ENCODE measurements around the gene PIK3CG.
"Not testable (repeated sequence)": the region's sequence is repeated elsewhere in the genome, so short reads cannot be mapped to it uniquely, and the experiment has no call there.

Gene PIK3CG

GRCh38 chr7:106865130-106866041, at the start of gene PIK3CG:
TSS of gene PIK3CG (plus strand) at chr7:106865282. CDS start at chr7:106867562, 2,280 bp downstream.
- DNase-seq (ENCODE audit: low read depth in 3 of 3) = no peak

GRCh38 chr7:106817098-106817497, 48.0 kb upstream of the PIK3CG start:
- no peak for DNase-seq (ENCODE audit: low read depth in 3 of 3)

DNA sequence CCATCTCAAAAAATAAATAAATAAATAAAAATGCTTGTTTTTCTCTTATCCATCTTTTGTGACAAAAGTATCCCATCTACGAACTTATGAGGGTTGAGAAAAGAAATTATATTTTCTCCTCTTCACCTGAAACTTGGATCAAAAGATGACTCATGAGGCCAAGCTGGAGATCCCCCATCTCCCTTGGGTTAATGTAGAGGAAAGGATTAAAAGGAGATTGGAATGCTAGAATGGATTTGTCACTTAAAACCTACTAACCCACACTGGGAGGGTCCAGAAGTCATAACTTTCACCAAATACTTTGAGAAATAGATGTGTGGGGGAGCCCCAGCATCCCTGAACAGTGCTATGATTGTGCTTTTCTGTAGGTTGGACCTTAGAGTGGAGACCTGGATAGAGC, 46.3 kb upstream of the PIK3CG start:
- DNase-seq (ENCODE audit: low read depth in 3 of 3) = no peak

- DNase-seq (ENCODE audit: low read depth in 3 of 3) = no peak
These were observed 45.5 kb upstream of the PIK3CG start for GRCh38 chr7:106819546-106819945.

GRCh38 chr7:106820321-106821217, 44.5 kb upstream of the PIK3CG start:
- no peak for DNase-seq (ENCODE audit: low read depth in 3 of 3)

DNA sequence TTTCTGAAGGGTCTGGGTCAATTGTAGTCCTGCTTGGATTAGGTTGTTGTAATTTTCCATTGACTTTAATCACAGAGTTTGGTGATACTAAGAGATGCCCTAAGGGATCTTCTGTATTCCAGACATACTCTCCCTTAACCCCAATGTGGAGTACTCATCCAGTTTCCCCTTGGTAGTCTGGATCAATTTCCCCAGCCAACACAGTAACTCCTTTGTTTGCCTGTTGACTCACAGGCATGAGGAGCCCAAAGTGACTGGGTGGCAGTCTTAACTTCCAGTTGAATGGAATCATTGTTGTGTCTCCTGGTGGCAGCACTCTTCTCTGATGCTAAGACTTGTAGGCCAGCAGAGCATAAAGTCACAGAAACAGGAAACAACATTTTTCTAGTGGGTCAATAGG, 41.5 kb upstream of the PIK3CG start:
- DNase-seq (ENCODE audit: low read depth in 3 of 3) = no peak

- no peak for DNase-seq (ENCODE audit: low read depth in 3 of 3)
These were observed 40.6 kb upstream of the PIK3CG start for GRCh38 chr7:106824458-106824857.

DNA sequence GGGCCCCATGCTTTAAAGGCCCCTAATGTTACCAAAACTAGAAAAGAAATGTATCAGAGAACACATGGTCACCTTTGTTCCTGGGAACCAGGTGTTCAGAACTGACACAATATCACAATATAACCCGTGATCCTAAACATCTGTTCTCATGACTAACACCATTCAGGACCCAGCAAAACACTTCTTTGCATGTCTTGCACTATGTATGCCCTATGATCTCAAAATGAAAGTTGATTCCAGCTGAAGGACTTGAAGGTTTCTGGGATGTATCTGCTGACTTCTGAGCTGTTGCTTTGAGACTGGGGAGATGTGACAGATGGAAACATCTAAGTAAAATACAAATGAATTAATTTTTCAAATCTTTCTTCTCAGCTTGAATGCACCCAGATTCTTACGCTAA, 37.5 kb upstream of the PIK3CG start:
- no peak for DNase-seq (ENCODE audit: low read depth in 3 of 3)

DNA sequence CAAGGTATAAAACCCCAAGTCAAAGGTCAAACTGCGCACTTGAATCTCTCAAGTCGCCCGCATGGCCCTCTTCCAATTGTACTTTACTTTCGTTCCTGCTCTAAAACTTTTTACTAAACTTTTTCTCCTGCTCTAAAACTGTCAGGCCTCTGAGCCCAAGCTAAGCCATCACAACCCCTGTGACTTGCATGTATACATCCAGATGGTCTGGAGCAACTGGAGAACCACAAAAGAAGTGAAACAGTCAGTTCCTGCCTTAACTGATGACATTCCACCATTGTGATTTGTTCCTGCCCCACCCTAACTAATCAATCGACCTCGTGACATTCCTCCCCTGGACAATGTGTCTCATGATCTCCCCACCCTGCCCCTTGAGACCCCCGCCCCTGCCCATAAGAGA, 35.6 kb upstream of the PIK3CG start:
- no peak for DNase-seq (ENCODE audit: low read depth in 3 of 3)

DNA sequence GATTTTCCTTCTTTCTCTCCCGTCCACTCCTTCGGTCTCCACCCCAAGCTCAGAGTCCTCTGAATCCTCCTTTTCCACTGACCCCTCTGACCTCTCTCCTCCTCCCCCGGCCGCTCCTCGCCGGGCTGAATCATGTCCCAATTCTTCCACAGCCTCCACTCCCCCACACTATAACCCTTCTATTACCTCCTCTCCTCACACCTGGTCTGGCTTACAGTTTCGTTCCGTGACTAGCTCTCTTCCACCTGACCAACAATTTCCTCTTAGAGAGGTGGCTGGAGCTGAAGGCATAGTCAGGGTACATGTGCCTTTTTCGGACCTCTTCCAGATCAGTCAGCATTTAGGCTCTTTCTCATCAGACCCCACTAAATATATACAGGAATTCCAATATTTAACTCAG, 34.2 kb upstream of the PIK3CG start:
- DNase-seq (ENCODE audit: low read depth in 3 of 3) = not testable (repeated sequence)

GRCh38 chr7:106836816-106837215, 28.3 kb upstream of the PIK3CG start:
- no peak for DNase-seq (ENCODE audit: low read depth in 3 of 3)

DNA sequence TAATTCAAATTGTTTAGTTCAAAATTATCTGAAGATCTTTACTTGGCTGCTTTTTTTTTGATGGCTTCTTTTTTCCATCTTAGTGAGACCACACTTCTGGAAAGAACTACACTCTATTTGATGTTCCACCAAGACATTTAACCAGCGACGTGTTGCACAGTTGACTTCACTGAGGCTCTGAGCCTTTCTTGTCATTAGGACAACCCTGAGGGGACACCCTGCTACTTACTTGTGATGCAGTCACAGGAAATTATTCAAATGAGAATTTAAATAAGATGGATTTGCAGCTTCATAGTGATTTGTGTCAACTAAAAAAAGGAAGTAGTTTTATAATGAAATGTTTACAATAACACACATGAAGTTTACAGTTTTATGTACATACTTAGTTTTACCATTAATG, 25.6 kb upstream of the PIK3CG start:
- DNase-seq (ENCODE audit: low read depth in 3 of 3) = no peak

DNA sequence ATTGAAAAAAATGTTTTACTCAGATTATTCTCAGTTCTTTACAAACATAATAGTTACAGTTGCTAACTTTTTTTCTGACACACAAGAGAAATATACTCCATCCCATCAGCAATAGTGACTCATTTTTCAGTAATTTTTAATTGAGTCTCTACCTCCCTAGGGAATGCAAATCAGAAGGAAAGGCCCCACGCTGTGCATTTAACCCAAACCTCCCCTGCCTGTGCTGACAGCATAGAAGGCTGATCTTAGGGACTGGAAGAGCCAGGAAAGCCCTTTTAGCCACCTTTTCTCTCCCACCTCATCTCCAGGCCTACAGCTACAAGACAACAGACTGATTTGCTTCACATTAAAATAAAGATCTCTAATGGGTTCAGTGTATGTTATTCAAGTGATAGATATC, 24.7 kb upstream of the PIK3CG start:
- DNase-seq (ENCODE audit: low read depth in 3 of 3) = no peak

DNA sequence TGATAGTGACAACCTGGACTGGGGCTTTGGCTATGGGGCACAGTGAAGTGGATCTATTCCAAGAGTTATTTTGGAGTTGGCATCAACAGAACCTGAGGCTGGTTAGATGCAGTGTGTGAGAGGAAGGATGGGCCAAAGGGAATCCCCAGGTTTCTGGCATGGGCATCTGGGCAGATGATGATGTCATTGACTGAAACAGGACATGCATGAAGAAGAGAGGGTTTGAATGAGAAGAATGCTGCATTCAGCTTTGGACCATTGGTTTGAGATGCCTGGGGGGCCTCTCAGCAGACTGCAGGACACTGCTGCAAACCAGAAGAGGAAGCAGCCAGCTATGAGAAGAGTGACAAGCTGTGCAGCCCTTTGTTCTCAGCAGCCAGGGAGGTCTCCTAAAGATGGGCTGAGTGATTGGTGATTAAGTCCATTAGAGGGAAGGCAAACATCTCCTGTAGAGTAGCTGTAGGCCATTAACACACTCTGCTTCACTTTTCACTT, 23.1 kb upstream of the PIK3CG start:
- DNase-seq (ENCODE audit: low read depth in 3 of 3) = no peak

- no peak for DNase-seq (ENCODE audit: low read depth in 3 of 3)
These were observed 20.6 kb upstream of the PIK3CG start for GRCh38 chr7:106844279-106844997.

DNA sequence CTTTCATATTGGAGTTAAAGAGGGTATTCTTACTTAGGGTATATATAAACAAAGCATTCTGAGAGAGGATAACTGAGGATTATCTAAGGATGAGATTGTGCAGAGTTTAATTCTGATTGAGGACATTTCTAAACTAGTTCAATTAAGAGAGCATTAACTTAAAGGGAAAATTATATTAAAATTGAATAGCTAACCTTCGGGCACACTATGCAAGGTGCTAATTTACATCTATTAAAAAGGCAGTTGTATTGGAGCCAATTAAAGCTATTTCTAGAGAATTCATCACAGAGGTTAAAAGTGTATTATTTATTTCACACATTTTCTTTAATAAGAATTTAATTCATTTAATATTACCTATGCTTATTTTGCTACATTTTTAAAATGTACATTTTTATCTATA, 17.0 kb upstream of the PIK3CG start:
- no peak for DNase-seq (ENCODE audit: low read depth in 3 of 3)

DNA sequence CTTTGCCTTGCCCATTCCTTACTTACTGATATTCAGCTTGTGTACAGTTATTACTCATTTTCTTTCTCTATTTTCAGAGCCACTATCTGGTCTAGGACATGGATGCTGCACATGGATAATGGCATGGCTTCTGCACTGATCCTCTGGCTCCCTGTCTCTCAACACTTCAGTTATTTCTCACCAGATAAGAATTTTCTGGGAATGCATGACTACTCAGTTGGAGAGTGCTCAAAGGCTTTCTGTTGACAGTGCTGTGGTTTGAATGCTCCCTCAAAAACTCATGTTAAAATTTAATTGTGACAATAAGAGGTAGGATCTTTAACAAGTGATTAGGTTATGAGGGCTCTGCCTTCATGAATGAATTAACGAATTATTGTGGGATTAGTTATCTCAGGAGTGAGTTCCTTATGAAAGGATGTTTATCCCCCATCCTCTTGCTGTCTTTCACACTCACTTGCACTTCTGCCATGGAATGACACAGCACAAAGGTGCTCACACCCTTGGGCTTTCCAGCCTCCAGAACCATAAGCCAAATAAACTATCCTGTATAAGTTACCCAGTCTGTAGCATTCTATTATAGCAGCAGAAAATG, 16.1 kb upstream of the PIK3CG start:
- DNase-seq (ENCODE audit: low read depth in 3 of 3) = no peak

DNA sequence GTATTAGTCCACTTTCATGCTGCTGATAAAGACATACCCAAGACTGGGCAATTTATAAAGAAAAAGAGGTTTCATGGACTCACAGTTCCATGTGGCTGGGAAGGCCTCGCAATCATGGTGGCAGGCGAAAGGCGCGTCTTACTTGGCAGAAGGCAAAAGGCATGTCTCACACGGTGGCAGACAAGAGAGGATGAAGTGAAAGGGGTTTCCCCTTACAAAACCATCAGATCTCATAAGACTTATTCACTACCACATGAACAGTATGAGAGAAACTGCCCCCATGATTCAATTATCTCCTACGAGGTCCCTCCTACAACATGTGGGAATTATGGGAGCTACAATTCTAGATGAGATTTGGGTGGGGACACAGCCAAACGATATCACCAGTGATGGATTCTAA, 13.4 kb upstream of the PIK3CG start:
- DNase-seq (ENCODE audit: low read depth in 3 of 3) = not testable (repeated sequence)

- DNase-seq (ENCODE audit: low read depth in 3 of 3) = no peak
These were observed 11.7 kb upstream of the PIK3CG start for GRCh38 chr7:106853250-106853908.

DNA sequence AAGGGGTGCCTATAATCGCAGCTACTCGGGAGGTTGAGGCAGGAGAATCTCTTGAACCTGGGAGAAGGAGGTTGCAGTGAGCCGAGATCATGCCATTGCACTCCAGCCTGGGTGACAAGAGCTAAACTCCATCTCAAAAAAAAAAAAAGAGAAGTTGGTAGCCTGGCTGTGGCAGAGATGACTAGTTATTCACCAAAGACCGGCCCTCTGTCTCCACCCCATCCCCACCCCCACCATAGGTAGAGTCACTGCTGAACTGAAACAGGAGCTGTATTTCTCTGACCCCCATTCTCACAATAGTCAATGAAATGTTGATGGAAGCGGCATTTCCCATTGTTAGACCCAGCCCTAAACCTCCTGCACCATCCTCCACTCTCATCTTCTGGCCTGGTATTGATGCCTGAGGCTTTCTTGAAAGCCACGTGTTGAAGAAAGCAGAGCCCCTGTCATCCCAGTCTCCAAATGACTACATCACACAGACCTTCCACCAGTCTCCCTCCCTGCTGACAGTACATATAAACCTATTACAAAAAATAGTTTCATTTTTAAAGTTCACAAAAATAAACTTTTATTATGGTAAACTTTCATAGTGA, 9.4 kb upstream of the PIK3CG start:
- DNase-seq (ENCODE audit: low read depth in 3 of 3) = no peak

Data from stimulated activated CD4-positive, alpha-beta T cell treated with anti-CD3 and anti-CD28 coated beads, TNF-alpha, amount 100 ng/mL, for 48 hours (primary cell).